IMR-90 (cell line): Measurements from ENCODE around the gene PNPLA1.

Source experiments
- BHLHE40 ChIP-seq: fragments of 150-350 bp; IDR thresholded peaks from 2 replicates; pipeline ENCODE4 v1.6.1; 2016; ENCODE audit warnings: mild to moderate bottlenecking, low read depth, low read length
- FOS ChIP-seq: fragments of 150-350 bp; IDR thresholded peaks from 2 replicates; pipeline ENCODE4 v1.6.1; 2016; ENCODE audit warnings: low read depth, low read length
- MAZ ChIP-seq: IDR thresholded peaks from 2 replicates; pipeline ENCODE4 v1.6.1; 2012; ENCODE audit warnings: low read depth, mild to moderate bottlenecking, low read length, improper control_type of control experiment, moderate library complexity, borderline replicate concordance
- MXI1 ChIP-seq: IDR thresholded peaks from 2 replicates; pipeline ENCODE4 v1.6.1; 2012; ENCODE audit warnings: low read depth, mild to moderate bottlenecking, low read length, moderate library complexity, borderline replicate concordance
- POLR2A ChIP-seq: IDR thresholded peaks from 2 replicates; pipeline ENCODE4 v1.6.1; 2012; ENCODE audit warnings: mild to moderate bottlenecking, low read depth, low read length
- RAD21 ChIP-seq: IDR thresholded peaks from 2 replicates; pipeline ENCODE4 v1.6.1; 2012; ENCODE audit warnings: low read length, improper control_type of control experiment
- TF ChIP-seq, protein P1 (sequence below): conservative IDR thresholded peaks from 2 replicates; pipeline ENCODE4 v1.5.1; 2012; ENCODE audit warnings: mild to moderate bottlenecking, low read depth, low read length, improper control_type of control experiment

DNA sequence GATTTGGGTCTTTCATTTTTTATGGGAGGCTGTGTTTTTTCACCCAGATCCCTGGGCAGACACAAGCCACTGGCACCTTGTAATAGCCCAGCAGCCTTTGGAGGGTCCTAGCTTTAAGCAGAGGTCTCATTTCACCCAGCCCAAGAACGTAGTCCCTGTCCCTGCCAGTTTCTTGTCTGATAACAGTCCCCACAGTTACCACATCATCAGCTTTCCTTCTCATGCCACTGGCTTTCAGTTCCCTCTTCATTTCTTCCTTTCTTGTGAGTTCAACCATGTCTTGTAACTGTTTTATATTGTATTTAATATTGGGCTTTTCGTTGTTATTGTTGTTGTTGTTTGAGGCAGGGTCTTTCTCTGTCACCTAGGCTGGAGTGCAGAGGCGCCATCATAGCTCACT, 10.6 kb downstream of the PNPLA1 start:
- TF ChIP-seq, protein P1, sequence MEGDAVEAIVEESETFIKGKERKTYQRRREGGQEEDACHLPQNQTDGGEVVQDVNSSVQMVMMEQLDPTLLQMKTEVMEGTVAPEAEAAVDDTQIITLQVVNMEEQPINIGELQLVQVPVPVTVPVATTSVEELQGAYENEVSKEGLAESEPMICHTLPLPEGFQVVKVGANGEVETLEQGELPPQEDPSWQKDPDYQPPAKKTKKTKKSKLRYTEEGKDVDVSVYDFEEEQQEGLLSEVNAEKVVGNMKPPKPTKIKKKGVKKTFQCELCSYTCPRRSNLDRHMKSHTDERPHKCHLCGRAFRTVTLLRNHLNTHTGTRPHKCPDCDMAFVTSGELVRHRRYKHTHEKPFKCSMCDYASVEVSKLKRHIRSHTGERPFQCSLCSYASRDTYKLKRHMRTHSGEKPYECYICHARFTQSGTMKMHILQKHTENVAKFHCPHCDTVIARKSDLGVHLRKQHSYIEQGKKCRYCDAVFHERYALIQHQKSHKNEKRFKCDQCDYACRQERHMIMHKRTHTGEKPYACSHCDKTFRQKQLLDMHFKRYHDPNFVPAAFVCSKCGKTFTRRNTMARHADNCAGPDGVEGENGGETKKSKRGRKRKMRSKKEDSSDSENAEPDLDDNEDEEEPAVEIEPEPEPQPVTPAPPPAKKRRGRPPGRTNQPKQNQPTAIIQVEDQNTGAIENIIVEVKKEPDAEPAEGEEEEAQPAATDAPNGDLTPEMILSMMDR, result no peak
- TF ChIP-seq BHLHE40 (no peak), RAD21 (no peak), MXI1 (no peak), POLR2A (no peak), FOS (no peak), MAZ (no peak)
